GM18498 (cell line): ENCODE data around the gene SLC38A10.
"Not testable (repeated sequence)": the region's sequence is repeated elsewhere in the genome, so short reads cannot be mapped to it uniquely, and the experiment has no call there.

Experiments
- ATAC-seq: cut with Tn5 transposase; IDR thresholded peaks from one replicate; pipeline ENCODE4 v1.9.1; 2021; ENCODE audit warnings: mild to moderate bottlenecking, moderate library complexity; ENCODE audit not compliant: unreplicated experiment

Gene SLC38A10

GRCh38 chr17:81312624-81313325 lies 17.7 kb upstream of the SLC38A10 start:
- ATAC-seq = no peak

DNA sequence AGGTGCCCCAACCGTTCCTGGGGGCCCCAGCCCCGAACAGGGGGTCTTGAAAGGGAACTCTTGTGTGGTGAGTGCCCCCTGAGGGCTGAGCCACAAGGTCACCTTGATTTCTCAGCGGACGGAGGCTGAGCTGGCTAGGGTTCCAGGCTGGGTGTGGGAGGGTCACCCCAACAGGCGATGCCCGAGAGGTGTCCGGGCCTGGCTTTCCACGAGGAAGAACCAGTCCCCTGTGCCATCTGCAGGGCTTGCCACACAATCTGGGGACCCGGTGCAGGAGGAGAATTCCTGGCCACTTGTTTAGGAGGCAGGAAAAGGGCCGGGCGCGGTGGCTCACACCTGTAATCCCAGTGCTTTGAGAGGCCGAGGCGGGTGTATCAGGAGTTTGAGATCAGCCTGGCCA lies 16.8 kb upstream of the SLC38A10 start:
- no peak for ATAC-seq

GRCh38 chr17:81310949-81311550 lies 15.9 kb upstream of the SLC38A10 start:
- no peak for ATAC-seq

DNA sequence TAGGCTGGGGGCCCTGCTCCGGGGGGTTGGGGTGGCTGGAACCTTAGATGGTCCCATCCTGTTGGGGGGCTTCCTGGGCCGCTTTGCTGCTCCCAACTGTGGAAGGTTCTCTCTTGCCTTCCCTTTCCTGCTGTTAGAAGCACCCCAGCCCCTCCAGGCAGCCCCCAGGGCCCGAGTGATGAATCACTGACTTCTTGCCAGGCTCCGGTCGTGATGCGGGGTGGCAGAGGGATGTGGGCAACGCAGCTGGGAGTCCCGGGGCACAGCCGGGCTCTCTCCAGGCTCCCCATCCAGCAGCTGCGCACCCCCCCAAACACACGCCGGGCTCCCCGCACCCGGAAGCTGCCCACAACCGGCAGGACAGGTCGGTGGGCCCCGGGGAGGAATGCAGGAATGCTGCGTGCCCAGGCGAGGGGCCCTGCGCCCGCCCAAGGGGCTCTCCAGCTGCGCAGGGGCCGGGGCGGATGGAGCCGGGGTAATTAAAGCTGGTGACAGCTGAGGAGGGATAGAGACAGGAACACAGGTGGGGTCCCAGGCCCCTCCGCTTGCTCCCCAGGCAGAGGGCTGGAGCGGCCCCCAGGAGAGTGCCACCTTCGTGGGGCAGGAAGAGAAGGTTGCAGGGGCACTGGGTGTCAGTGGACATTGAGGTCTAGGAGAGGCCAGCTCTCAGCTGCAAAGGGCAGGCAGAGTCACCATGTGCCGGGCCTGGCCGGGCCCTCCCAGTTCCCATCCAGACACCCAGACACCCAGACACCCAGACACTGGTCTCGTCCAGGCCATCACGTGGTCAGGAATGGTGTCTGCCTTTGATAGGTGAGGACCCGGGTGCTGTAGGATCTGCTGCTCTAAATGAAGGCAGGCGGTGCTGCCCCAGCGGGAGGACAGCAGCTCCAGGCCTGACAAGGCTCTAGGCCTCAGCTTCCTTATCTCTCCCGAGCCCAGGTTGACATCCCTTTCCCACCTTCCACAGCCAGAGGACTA lies 15.0 kb upstream of the SLC38A10 start:
- no peak for ATAC-seq

- ATAC-seq = no peak
Measured at GRCh38 chr17:81309140-81309858, 14.2 kb upstream of the SLC38A10 start.

DNA sequence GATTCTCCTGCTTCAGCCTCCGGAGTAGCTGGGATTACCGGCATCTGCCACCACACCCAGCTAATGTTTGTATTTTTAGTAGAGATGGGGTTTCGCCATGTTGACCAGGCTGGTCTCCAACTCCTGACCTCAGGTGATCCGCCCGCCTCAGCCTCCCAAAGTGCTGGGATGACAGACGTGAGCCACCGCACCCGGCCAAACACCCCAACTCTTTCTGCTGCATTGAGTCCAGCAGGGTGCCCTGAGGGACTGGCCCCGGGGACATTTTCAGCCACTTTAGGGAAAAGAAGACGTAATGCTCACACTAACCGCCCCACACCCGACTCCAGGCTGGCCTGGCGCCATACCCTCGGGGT lies 13.7 kb upstream of the SLC38A10 start:
- not testable (repeated sequence) for ATAC-seq

- ATAC-seq = no peak
Measured at GRCh38 chr17:81307636-81308560, 12.8 kb upstream of the SLC38A10 start.

GRCh38 chr17:81306898-81307510 lies 11.9 kb upstream of the SLC38A10 start:
- ATAC-seq = no peak

DNA sequence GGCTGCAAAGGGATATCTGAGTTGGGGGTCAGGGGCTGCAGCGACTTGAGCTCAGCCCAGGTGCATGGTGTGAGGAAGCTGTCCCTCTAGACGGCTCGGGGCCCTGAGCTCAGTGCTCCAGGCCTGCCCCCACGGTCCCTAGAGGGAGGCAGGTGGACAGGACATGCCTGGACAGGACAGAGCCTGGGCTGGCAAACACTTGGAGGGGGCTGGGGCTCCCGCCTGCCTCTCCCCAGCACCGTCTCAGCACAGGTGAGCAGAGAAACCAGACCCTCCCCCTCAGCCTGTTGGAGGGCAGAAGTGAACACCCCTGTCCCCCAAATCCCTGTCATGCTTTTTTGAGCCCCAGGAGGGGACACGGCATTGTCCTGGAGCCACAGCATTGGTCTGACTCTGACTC lies 11.4 kb upstream of the SLC38A10 start:
- ATAC-seq = no peak

GRCh38 chr17:81305051-81305630 lies 10.0 kb upstream of the SLC38A10 start:
- ATAC-seq = no peak

- ATAC-seq = no peak
Measured at GRCh38 chr17:81304196-81305015, 9.3 kb upstream of the SLC38A10 start.

DNA sequence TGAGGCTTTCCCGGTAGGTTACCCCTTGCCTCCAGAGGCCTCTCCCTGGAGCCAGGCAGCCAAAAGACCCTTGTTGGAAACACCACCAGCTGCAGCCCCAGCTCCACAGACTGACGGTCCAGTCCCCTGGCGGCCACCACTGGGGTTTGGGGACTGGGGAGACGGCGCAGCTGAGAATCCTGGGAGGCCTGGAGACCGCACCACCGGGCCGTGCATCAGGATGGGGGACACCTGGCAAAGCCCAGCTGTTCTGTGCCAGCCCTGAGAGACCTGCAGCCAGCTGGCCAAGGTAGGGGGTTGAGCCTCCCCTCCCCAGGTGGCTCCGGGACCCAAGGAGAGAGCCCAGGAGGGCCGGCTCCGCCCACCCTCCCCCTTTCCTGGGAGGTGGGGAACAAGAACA lies 8.3 kb upstream of the SLC38A10 start:
- ATAC-seq = no peak

- ATAC-seq = no peak
Measured at GRCh38 chr17:81302861-81303333, 7.8 kb upstream of the SLC38A10 start.

DNA sequence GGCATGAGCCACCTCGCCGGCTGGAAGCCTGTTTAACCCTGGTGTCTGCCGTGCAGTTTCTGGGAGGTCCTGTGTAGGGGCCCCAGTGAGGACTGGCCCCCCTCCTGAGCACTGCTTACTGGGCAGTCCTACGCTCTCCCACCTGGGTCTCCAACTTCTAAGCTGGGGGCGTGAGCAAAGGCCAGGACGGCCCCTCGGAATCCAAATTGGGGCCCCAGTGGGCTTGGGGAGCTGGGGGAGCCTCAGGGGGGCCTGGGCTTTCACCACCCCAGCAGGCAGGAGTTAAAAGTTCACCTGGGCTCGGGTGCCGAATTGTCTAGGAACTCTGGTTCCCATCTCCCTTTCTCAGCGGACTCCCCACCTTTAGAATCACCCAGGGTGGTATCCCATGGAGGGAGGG lies 7.2 kb upstream of the SLC38A10 start:
- no peak for ATAC-seq

DNA sequence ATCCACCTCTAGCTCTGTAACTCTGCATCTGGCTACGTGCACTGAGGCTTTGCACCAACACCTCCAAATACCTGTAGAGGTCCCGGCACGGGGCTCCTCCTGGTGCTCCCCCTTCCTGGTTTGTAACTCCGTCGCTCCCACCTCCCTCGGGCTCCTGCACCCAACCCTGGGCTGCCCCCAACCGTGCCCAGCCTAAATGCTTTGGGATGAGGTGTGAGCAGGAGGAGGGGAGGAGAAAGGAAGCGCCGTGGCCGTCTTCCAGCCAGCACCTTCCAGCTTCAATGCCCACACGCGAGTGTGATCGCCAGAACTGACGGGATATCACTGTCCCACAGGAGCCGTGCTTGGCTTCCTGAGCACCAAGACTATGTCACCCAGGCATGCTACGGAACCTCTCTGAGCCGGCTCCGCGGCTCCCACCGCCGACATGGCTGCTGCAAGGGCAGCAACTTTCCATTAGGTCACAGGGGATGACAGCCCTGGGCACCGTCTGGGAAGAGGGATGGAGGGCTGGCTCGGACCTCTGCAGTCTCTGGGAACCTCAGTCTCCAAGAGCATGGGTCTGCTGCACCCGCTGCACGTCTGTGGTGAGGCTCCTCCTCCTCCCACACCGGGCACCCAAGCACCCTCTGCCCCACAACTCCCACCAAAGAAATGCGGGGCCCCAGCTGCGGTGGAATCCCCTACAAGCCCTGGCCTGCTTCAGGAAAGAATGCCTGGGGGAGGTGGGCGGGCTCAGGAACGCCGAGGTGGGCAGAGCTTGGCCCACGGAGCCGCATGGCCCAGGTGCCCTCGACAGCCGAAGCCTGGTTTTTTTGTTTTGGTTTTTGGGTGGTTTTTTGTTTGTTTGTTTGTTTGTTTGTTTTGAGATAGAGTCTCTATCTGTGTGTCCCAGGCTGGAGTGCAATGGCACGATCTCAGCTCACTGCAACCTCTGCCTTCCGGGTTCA lies 6.4 kb upstream of the SLC38A10 start:
- no peak for ATAC-seq

GRCh38 chr17:81300586-81301155 lies 5.6 kb upstream of the SLC38A10 start:
- no peak for ATAC-seq
